Measurements from ENCODE around the gene PAF1.

DNA sequence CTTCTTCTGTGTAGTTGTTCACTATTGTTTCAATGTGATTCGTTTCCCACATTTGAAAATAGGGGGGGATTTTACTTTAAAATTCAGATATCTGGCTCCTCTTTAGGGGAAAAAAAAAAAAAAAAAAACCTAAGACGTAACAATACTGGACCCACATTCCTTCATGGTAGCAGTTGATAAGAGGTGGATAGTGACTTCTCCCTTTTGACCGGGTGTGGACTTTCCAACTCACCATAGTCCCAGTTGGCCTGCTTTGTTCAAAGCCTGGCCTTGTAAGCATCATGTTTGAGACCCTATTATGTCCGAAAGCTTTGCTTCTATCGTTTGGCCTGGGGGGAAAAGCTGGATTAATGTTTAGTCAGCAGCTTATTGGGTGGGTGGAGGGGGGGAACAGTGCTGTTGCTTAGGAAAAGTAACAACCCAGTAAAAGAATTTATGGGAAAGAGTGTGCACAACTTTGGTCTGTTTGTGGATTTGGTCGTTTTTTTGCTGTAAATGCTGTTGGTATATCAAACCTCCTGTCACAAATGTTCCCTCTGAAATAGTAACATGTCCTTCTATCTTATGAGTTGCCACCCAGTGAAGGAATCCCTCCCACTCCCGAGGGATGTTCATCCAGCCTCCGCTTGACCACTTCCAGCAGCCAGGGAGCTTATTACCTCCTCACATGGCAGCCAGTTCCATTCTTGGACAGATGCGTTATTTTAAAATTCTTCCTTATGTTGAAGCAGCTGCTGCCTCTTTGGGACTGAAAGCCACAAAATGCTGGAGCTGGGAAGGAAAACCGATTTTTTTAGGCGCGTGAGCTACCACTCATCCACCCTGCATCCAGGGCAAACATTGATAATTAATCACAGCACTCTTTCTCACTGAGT is 38.3 kb downstream of the PAF1 start:
- TF ChIP-seq EP300 (IDR thresholded peaks at IDR 0.05): no peak
- TF ChIP-seq, protein P1, sequence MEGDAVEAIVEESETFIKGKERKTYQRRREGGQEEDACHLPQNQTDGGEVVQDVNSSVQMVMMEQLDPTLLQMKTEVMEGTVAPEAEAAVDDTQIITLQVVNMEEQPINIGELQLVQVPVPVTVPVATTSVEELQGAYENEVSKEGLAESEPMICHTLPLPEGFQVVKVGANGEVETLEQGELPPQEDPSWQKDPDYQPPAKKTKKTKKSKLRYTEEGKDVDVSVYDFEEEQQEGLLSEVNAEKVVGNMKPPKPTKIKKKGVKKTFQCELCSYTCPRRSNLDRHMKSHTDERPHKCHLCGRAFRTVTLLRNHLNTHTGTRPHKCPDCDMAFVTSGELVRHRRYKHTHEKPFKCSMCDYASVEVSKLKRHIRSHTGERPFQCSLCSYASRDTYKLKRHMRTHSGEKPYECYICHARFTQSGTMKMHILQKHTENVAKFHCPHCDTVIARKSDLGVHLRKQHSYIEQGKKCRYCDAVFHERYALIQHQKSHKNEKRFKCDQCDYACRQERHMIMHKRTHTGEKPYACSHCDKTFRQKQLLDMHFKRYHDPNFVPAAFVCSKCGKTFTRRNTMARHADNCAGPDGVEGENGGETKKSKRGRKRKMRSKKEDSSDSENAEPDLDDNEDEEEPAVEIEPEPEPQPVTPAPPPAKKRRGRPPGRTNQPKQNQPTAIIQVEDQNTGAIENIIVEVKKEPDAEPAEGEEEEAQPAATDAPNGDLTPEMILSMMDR (IDR thresholded peaks at IDR 0.05): no peak
